Fibroblast of lung (primary cell): Measurements from ENCODE around the gene BCL2L13. TPM values are rescaled to one million over a fixed set of nuclear protein-coding genes. Genes with fewer than 3 reads are reported as not detected.

Experiments
- DNase-seq, 2 donors: peaks; one replicate each; pipeline versions ENCODE4 v3.0.0 to v3.0.0-alpha.2; 2010; ENCODE audit warnings: low read depth in 2 of 2
- H2AFZ ChIP-seq: 2 replicates; pipeline ENCODE4 v1.5.1; 2012; ENCODE audit warnings: low read length, control low read depth, inconsistent platforms
- H3K27ac ChIP-seq: 2 replicates; pipeline ENCODE4 v1.5.1; 2011; ENCODE audit warnings: low read length, control low read depth; ENCODE audit not compliant: insufficient read depth
- H3K27me3 ChIP-seq: 2 replicates; pipeline ENCODE4 v1.5.1; 2011; ENCODE audit warnings: mild to moderate bottlenecking, low read length; ENCODE audit not compliant: control insufficient read depth, insufficient read depth
- H3K36me3 ChIP-seq: 2 replicates; pipeline ENCODE4 v1.5.1; 2011; ENCODE audit warnings: low read length; ENCODE audit not compliant: control insufficient read depth, insufficient read depth
- H3K4me1 ChIP-seq: 2 replicates; pipeline ENCODE4 v1.5.1; 2011; ENCODE audit warnings: low read length; ENCODE audit not compliant: control insufficient read depth, insufficient read depth; ENCODE audit errors: extremely low read depth
- H3K4me2 ChIP-seq: 2 replicates; pipeline ENCODE4 v1.5.1; 2011; ENCODE audit warnings: low read length, control low read depth; ENCODE audit not compliant: insufficient read depth; ENCODE audit errors: extremely low read depth
- H3K4me3 ChIP-seq, 4 experiments: fragments of 200-600 bp in 1 of 4; sonication (generic) in 1 of 4; replicated peaks in 1 of 4; 2 replicates each; pipeline ENCODE4 v1.5.1; 2011 to 2016; ENCODE audit warnings: low read length in 4 of 4, low read depth in 3 of 4, mild to moderate bottlenecking in 3 of 4, control low read depth in 2 of 4, inconsistent platforms in 1 of 4, mixed read lengths in 1 of 4; ENCODE audit not compliant: insufficient read depth in 1 of 4; ENCODE audit errors: control extremely low read depth in 1 of 4
- H3K79me2 ChIP-seq: 2 replicates; pipeline ENCODE4 v1.5.1; 2012; ENCODE audit warnings: mild to moderate bottlenecking, low read length, inconsistent platforms; ENCODE audit not compliant: control insufficient read depth, insufficient read depth
- H3K9ac ChIP-seq: 2 replicates; pipeline ENCODE4 v1.5.1; 2011; ENCODE audit warnings: mild to moderate bottlenecking, low read length, control low read depth; ENCODE audit not compliant: insufficient read depth
- H3K9me3 ChIP-seq: 2 replicates; pipeline ENCODE4 v1.5.1; 2012; ENCODE audit warnings: low read depth, low read length; ENCODE audit not compliant: control insufficient read depth, insufficient read depth
- H4K20me1 ChIP-seq: 2 replicates; pipeline ENCODE4 v1.5.1; 2011; ENCODE audit warnings: low read length; ENCODE audit not compliant: control insufficient read depth, insufficient read depth; ENCODE audit errors: extremely low read depth
- CTCF ChIP-seq, 2 donors: IDR thresholded peaks in 1 of 2; conservative IDR thresholded peaks in 1 of 2; 1 replicate in 1 of 2; 2 replicates in 1 of 2; pipeline ENCODE4 v1.5.1; 2011 to 2012; ENCODE audit warnings: low read length in 2 of 2, control low read depth in 1 of 2, inconsistent platforms in 1 of 2, low read depth in 1 of 2, mild to moderate bottlenecking in 1 of 2
- EZH2 ChIP-seq: IDR thresholded peaks from 2 replicates; pipeline ENCODE4 v1.5.1; 2012; ENCODE audit warnings: low read length, control low read depth, mild to moderate bottlenecking; ENCODE audit errors: missing control alignments
- polyA plus RNA-seq, 2 donors: library from polyadenylated mRNA; depleted of rRNA in 1 of 2; stranded (reverse) in 1 of 2; unstranded in 1 of 2; fragments of >200 nt; gene quantifications; 2 replicates each; pipeline ENCODE4 v1.2.1, GENCODE V29; 2011 to 2012; ENCODE audit warnings: missing spikeins in 1 of 2
- total RNA-seq: library from RNA; depleted of rRNA; stranded (reverse); fragments of >200 nt; gene quantifications from 2 replicates; pipeline ENCODE4 v1.2.1, GENCODE V29; 2014

Gene BCL2L13
- total and polyA plus RNA-seq, 2 donors (not counting 1 experiment from before 2014, with no cell fraction given), result 65.1 to 76.8 TPM

DNA sequence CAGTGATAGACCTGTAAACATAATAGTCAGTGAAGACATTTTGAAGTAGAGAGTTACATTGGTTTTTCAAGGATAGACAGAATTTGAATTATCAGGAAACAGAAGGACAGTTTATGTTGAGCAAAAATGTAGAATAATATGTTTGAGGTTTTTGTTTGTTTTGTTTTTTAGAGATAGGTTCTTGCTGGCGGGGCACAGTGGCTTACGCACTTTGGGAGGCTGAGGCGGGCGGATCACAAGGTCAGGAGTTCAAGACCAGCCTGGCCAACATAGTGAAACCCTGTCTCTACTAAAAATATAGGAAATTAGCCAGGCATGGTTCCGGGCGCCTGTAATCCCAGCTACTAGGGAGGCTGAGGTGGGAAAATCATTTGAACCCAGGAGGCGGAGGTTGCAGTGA, 35.6 kb downstream of the BCL2L13 start:
- H3K79me2 ChIP-seq, result peaks cover 4% of the 10 kb centered on the region
- DNase-seq, result no peak

GRCh38 chr22:17675584-17675983, 37.0 kb downstream of the BCL2L13 start:
- H4K20me1 ChIP-seq, result no peaks in the 10 kb centered on the region
- H3K79me2 ChIP-seq, result peaks cover 6% of the 10 kb centered on the region
- no peaks in the 10 kb centered on the region for H3K9me3 ChIP-seq
- peaks cover 2% of the 10 kb centered on the region for H3K36me3 ChIP-seq
- H3K27ac ChIP-seq, result no peak overlapping the region
- no peaks in the 10 kb centered on the region for H3K27me3 ChIP-seq
- H3K4me1 ChIP-seq, result peaks cover 11% of the 10 kb centered on the region
- no peak overlapping the region for H3K4me2 ChIP-seq
- no peak overlapping the region for H3K9ac ChIP-seq
- H2AFZ ChIP-seq, result no peak overlapping the region
- DNase-seq, result no peak
- H3K4me3 ChIP-seq, result no peak overlapping the region
- no peak for TF ChIP-seq CTCF (conservative IDR thresholded peaks at IDR 0.05 in 1 of 2, IDR thresholded peaks at IDR 0.05 in 1 of 2; ENCODE audit: low read depth in 1 of 2, low read length in 2 of 2)
- no peak for TF ChIP-seq EZH2

More for the DNA sequence above, 35.6 kb downstream of the BCL2L13 start:
- Histone ChIP-seq H3K27me3 (no peaks in the 10 kb centered on the region), H3K4me3 (no peak overlapping the region), H4K20me1 (no peaks in the 10 kb centered on the region), H3K4me1 (peaks cover 11% of the 10 kb centered on the region), H3K27ac (no peak overlapping the region), H3K36me3 (peaks cover 3% of the 10 kb centered on the region), H3K9ac (no peak overlapping the region), H3K4me2 (no peak overlapping the region), H3K9me3 (no peaks in the 10 kb centered on the region), H2AFZ (no peak overlapping the region)
- no peak for TF ChIP-seq CTCF (conservative IDR thresholded peaks at IDR 0.05 in 1 of 2, IDR thresholded peaks at IDR 0.05 in 1 of 2; ENCODE audit: low read depth in 1 of 2, low read length in 2 of 2)
- TF ChIP-seq EZH2, result no peak

- Histone ChIP-seq H4K20me1 (no peaks in the 10 kb centered on the region), H3K4me1 (no peaks in the 10 kb centered on the region), H3K79me2 (peaks cover 5% of the 10 kb centered on the region), H3K36me3 (no peaks in the 10 kb centered on the region), H3K9me3 (no peaks in the 10 kb centered on the region), H3K4me2 (no peak overlapping the region), H3K9ac (no peak overlapping the region), H3K27me3 (no peaks in the 10 kb centered on the region), H2AFZ (no peak overlapping the region), H3K27ac (no peak overlapping the region), H3K4me3 (no peak overlapping the region)
- DNase-seq, result peak in 1 of 2 donors; percentile 52
- no peak for TF ChIP-seq EZH2
- no peak for TF ChIP-seq CTCF (conservative IDR thresholded peaks at IDR 0.05 in 1 of 2, IDR thresholded peaks at IDR 0.05 in 1 of 2; ENCODE audit: low read depth in 1 of 2, low read length in 2 of 2)
Measured at GRCh38 chr22:17678817-17679385, 40.3 kb downstream of the BCL2L13 start.
